CD4-positive, alpha-beta T cell treated with Interleukin-17A for 4 hours (primary cell): ENCODE results near the gene NRP1.
"Not testable (repeated sequence)": the region's sequence is repeated elsewhere in the genome, so short reads cannot be mapped to it uniquely, and the experiment has no call there.

Experiments used
- DNase-seq: peaks from one replicate; pipeline ENCODE4 v3.0.0-alpha.2; 2020; ENCODE audit warnings: mixed read lengths

The NRP1 gene

GRCh38 chr10:33315891-33316290, 18.6 kb downstream of the NRP1 start:
- no peak for DNase-seq

DNA sequence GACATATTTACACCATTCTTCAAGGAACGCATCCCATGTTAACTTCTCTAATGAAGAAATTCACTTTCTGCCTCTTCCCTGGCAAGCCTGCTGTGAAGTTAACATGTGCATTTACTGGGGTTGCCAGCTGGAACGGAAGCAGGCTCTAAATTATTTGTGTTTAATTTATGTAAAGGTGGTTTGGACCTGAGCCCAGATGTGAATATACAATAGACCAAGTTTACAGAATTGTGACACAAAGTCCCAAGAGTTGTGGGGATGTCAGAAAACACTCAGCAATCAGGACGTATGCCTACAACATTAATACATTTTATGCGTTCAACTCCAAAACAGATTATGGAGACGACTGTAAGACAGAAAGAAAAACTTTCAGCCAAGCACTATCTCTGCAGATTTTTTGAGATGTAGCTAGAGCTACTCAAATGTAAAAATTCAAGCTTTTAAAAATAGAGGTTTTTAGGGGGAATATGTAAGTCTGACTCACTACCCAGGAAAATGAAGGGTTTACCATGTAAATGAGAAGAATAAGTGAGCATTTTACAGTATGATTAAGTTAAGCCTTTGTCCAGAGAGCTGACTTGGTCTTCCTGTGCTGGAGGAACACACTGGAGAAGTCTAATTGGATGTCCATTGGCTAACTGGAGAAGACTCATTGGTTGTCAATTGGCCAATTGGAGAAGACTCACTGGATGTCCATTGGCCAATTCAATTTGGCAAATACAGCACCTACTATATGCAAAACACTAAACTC, 19.5 kb downstream of the NRP1 start:
- no peak for DNase-seq

DNA sequence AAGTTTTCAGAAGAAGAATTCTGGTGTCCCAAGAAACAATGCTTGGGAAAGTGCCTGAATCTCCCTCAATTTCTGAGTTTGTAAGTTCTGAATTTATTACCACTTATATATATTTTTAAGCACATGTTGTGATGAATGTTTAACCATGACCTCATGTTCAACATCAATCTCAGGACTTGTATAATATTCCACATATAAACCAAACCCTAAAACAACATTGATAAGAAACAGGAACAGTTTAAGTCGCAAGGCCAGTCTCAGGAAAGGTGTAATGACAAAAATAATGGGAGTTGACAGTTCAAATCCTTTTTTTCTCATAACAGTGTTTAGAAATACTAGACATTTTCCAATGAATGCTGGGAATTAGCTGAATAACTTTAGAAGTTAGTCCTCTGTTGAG, 22.8 kb downstream of the NRP1 start:
- no peak for DNase-seq

DNA sequence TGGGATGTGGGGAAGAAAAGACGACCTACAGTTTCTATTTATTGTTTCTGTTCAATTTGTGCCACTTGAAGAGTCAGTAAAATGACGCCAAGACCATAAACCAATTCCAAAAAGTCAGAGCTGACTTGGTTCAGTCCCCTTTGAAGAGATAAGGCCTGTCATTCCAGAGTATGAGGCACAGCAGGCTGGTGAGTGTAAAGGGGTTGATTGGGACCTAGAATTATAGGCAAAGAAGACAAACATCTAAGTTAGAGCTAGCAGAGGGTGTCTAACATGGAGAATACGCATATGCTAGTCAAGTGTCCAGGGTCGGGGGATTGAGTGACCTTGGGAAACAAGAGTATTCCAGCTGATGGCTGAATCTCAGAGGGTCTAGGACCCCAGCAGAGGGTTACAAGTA, 23.6 kb downstream of the NRP1 start:
- DNase-seq, result no peak

DNA sequence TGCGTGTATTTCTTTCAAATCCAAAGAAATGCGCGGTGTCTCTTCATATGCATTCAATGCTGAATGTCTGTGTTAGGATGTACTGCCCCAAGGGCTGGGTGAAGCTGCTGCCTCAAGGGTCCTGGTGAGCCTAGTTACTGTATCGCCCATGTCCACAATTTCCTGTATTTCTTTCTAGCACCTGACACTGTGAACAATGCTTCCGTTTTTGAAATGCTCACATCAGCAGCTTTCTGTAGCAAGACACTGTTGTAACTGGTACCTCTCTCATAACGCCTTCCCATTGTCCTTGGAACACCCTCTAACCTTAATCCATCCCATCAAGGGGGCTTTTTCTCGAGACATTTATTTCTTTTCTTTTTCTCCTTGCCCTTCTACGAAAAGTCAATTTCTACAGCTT, 25.1 kb downstream of the NRP1 start:
- DNase-seq, result no peak

GRCh38 chr10:33307835-33308234, 26.6 kb downstream of the NRP1 start:
- no peak for DNase-seq

GRCh38 chr10:33306701-33307519, 27.6 kb downstream of the NRP1 start:
- DNase-seq, result no peak

DNA sequence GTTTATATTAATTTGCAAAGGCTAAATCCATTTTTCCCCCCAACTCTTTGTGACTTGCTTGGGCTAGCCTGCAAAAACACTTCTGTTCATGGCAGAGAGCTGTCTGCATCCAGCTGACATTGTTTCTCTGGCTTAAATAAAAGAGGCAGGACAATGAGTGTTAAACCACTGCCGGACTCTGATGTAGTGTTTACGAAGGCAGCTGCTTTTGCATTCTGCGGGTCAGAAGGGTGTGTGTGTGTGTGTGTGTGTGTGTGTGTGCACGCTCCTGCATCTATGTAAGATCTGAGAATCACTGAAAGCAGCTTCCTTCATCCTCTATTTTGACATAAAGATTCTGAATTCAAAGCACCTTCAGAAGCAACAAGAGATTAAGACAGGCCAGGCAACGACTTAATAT, 28.3 kb downstream of the NRP1 start:
- DNase-seq, result no peak

GRCh38 chr10:33304423-33305225, 29.8 kb downstream of the NRP1 start:
- DNase-seq, result no peak

GRCh38 chr10:33303988-33304387, 30.5 kb downstream of the NRP1 start:
- no peak for DNase-seq

DNA sequence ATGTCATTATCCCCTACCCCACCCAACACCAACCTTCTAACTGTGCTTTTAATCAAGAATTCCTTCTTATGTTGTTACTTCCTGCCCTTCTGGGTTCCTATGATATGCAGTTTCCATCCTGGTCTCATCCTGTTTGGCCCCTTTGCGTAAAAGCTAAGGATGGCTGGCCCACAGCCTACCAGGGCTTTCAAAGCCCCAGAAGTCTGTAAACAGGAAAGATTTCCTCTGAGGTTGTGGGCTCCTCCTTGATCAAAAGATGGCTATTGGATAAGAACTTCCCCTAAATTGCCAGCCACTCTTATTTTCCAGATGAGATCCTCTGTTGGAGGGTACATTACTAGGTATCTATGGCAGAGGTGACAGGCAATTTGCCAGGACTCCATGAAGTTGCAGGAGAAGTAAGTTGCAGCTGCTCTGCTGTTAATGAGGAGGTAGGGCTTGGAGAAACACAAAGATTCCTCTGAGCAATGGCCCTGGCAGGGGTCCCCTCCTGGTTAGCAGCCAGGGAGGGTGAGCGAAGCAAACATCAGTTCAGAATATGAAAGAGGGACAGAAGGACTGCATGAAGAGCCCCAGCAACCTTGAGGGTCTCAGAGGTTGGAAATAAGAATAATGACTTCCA, 32.1 kb downstream of the NRP1 start:
- no peak for DNase-seq

GRCh38 chr10:33301097-33301789, 33.2 kb downstream of the NRP1 start:
- DNase-seq, result no peak

DNA sequence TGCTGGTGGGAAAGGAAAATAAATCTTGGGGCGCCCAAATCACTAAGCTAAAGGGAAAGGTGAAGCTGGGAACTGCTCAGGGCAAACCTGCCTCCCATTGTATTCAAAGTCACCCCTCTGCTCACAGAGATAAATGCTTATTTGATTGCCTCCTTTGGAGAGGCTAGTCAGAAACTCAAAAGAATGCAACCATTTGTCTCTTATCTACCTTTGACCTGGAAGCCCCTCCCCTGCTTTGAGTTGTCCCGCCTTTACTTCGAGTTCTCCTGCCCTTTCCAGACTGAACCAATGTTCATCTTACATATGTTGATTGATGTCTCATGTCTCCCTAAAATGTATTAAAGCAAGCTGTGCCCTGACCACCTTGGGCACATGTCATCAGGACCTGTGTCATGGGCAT, 33.9 kb downstream of the NRP1 start:
- DNase-seq, result not testable (repeated sequence)

GRCh38 chr10:33298893-33299292, 35.6 kb downstream of the NRP1 start:
- DNase-seq, result no peak

GRCh38 chr10:33298110-33298509, 36.4 kb downstream of the NRP1 start:
- no peak for DNase-seq

GRCh38 chr10:33295851-33296250, 38.6 kb downstream of the NRP1 start:
- DNase-seq, result no peak

DNA sequence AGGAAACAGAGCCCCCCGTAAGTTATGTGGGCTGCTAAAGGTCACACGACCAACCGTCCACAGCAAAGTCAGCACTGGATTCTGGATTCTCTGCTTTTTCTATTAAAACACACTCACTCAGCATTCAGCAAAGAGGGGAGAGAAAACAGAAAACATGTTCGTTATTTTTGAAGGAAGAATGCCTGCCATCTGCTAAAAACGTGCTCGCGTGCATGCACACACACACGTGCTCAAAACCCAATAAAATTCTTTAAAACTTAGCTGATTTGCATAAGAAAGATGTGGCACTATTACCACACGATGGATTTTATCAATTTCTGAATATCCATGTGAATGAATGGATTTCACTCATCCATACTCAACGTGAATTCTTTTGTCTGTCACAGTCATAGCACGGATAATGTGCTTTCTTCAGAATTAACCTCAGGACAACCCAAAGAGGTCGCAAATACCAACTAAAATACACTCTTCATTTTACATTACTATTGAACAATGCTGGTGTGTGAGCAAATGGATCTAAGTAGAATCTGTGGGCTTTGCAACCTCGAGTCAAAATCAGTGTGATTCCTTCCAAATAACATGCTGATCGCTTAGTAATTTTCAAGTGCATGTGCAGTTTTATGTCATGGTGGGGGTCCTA, 40.8 kb downstream of the NRP1 start:
- no peak for DNase-seq

DNA sequence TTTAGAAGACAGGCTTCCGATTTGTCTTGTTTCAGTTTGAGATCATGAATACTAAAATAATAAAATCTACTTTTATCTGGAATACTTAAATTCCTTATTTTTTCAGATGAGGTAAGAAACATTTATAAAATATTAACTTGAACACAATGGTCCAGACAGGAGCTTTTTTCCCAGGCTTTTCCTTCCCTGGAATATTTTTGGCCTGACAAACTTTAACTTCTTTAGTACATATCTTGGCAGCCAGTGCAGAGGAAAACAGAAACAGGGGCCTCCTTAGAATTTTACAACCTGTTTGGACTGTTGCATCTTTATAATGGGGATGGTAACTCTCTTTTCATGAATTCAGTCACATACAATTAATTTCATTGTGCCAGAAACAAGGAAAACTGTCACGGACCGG, 41.4 kb downstream of the NRP1 start:
- no peak for DNase-seq

DNA sequence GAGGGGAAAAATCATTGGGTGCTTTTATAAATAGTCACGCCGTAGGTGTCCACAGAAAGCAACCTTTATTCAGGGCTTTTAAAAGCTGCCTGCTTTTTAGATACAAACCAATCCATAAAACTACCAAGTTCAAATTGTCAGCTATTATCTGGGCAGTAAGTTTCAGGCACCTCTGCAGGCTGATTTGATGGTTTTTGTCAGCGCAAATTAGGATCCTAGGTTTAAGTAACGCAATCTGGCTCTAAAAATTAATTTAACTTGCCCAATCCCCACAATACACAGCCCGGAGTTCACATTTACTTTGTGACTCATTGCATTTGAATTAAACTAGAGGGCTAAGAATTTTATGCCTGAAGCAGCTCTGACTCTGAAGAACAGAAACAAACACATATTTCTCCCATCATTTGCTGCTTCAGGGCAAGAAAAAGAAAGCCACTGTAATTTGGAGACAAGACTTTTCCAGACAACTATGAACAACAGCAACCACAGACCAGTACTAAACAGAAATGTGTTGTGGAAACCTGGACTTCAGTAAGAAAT, 43.3 kb downstream of the NRP1 start:
- no peak for DNase-seq

DNA sequence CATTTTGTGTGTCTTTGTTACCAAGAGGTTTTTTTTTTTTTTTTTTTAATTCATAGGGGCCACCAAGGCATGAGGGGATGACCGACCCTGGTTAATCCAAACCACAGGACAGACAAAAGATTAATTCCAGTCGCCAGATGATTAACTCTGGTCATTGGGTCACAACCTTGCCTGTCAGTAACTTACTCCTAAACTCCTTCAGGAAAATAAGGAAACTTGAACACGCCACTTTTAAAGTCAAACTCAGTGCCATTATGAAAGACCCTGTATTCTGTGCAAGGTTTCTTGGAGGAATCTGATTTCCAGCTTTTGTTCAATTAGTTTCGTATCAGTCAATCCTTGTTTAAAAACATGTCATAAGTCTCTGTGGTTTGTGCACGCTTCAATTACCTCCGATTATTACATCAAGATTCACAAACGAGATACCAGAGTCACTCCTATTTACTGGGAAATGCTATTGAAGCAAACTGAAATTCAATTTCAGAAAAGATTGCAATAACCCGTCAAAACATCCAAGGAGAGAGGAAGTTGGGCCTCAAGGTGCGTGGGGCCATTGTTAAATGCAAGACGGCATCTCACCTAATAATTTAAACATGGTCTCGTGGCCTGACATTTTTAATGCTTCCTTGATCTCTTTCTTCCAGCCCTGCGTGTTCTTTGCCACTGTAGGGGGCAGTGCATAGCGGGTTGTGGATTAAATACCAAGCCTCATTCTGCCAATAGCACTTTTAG, 44.0 kb downstream of the NRP1 start:
- DNase-seq, result no peak

DNA sequence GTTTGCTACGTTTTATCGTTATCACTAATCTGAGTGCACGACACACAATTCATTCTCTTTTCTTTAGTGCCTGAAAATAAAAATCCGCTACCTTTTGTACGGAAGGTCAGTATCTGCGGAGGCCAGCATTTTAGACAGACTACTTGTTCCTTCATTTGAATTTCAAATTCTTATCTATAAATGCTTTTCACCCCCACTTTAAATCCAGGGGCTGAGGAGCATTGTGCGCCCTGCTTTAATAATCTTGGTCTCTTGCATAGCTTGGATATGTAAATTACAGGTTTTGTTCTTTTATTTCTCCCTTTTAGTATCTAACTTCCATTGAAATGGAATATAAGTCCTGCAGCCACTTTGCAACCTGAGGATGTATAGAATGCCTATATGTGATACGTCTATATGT, 44.7 kb downstream of the NRP1 start:
- DNase-seq, result no peak
